SK-N-MC (cell line): ENCODE measurements around the gene PRSS22.
A peak's percentile ranks its signal among the peaks of the same experiment; 100 is the strongest.

Experiments used
- DNase-seq: peaks from one replicate; pipeline ENCODE4 v3.0.0-alpha.2; 2011; ENCODE audit warnings: low read depth, low spot score
- H3K27ac ChIP-seq: fragments of 200-600 bp; sonication (generic); 2 replicates; pipeline ENCODE4 v1.5.1; 2016; ENCODE audit warnings: mixed run types
- H3K36me3 ChIP-seq: fragments of 200-600 bp; sonication (generic); 2 replicates; pipeline ENCODE4 v1.6.1; 2017; ENCODE audit warnings: antibody characterized with exemption, low read length, mixed read lengths; ENCODE audit not compliant: insufficient read depth
- H3K4me3 ChIP-seq: fragments of 200-600 bp; sonication (generic); 2 replicates; pipeline ENCODE4 v1.5.1; 2016
- H3K9ac ChIP-seq: fragments of 200-600 bp; sonication (generic); 2 replicates; pipeline ENCODE4 v1.8.0; 2017; ENCODE audit warnings: mixed run types, mixed read lengths; ENCODE audit not compliant: insufficient read length
- H3K9me3 ChIP-seq: fragments of 200-600 bp; sonication (generic); 2 replicates; pipeline ENCODE4 v1.6.1; 2017; ENCODE audit warnings: low read depth, mild to moderate bottlenecking, antibody characterized with exemption, low read length, moderate library complexity, mixed read lengths
- EZH2 ChIP-seq: fragments of 200-600 bp; sonication (generic); IDR thresholded peaks from one replicate; pipeline ENCODE4 v1.6.1; 2017; ENCODE audit warnings: antibody characterized with exemption
- FOXP2 ChIP-seq: optimal IDR thresholded peaks from 2 replicates; pipeline ENCODE3; 2011; ENCODE audit warnings: mild to moderate bottlenecking, moderate library complexity; ENCODE audit not compliant: insufficient read depth; ENCODE audit errors: extremely low read length, control extremely low read depth
- POLR2AphosphoS5 ChIP-seq: IDR thresholded peaks from 2 replicates; pipeline ENCODE4 v1.6.1; 2012; ENCODE audit warnings: mild to moderate bottlenecking, low read depth, low read length, borderline replicate concordance

Gene PRSS22

GRCh38 chr16:2900526-2901075 is 42.6 kb upstream of the PRSS22 start:
- Histone ChIP-seq H3K36me3 (no peaks in the 10 kb centered on the region), H3K27ac (no peak overlapping the region), H3K4me3 (no peak overlapping the region), H3K9ac (no peak overlapping the region), H3K9me3 (no peaks in the 10 kb centered on the region)
- TF ChIP-seq POLR2AphosphoS5 (no peak), EZH2 (no peak), FOXP2 (no peak)
- no peak for DNase-seq

GRCh38 chr16:2899564-2900072 is 41.6 kb upstream of the PRSS22 start:
- Histone ChIP-seq H3K27ac (no peak overlapping the region), H3K36me3 (no peaks in the 10 kb centered on the region), H3K9me3 (no peaks in the 10 kb centered on the region), H3K9ac (no peak overlapping the region), H3K4me3 (no peak overlapping the region)
- TF ChIP-seq EZH2 (no peak), FOXP2 (no peak), POLR2AphosphoS5 (no peak)
- DNase-seq = no peak

GRCh38 chr16:2898831-2899563 is 41.0 kb upstream of the PRSS22 start:
- Histone ChIP-seq H3K36me3 (no peaks in the 10 kb centered on the region), H3K27ac (0 out of 2 replicates have a peak overlapping the region, but pooled peaks have one; percentile 46), H3K4me3 (no peak overlapping the region), H3K9ac (no peak overlapping the region), H3K9me3 (no peaks in the 10 kb centered on the region)
- TF ChIP-seq POLR2AphosphoS5 (no peak), FOXP2 (no peak), EZH2 (no peak)
- DNase-seq = no peak

- Histone ChIP-seq H3K36me3 (no peaks in the 10 kb centered on the region), H3K9me3 (no peaks in the 10 kb centered on the region), H3K27ac (no peak overlapping the region), H3K9ac (no peak overlapping the region), H3K4me3 (no peak overlapping the region)
- TF ChIP-seq FOXP2 = no peak
- TF ChIP-seq POLR2AphosphoS5 = no peak
- no peak for TF ChIP-seq EZH2
- no peak for DNase-seq
These were observed 39.1 kb upstream of the PRSS22 start for GRCh38 chr16:2897110-2897509.

GRCh38 chr16:2896480-2897010 is 38.6 kb upstream of the PRSS22 start:
- Histone ChIP-seq H3K36me3 (no peaks in the 10 kb centered on the region), H3K9ac (no peak overlapping the region), H3K4me3 (no peak overlapping the region)

GRCh38 chr16:2895813-2896212 is 37.8 kb upstream of the PRSS22 start:
- no peak for TF ChIP-seq POLR2AphosphoS5
- TF ChIP-seq EZH2 = no peak
- no peak for TF ChIP-seq FOXP2
- no peaks in the 10 kb centered on the region for H3K36me3 ChIP-seq
- no peak for DNase-seq

More at GRCh38 chr16:2896480-2897010, 38.6 kb upstream of the PRSS22 start:
- Histone ChIP-seq H3K27ac (no peak overlapping the region), H3K9me3 (no peaks in the 10 kb centered on the region)
- TF ChIP-seq FOXP2 (no peak), POLR2AphosphoS5 (no peak), EZH2 (no peak)
- no peak for DNase-seq

GRCh38 chr16:2894231-2894630 is 36.3 kb upstream of the PRSS22 start:
- Histone ChIP-seq H3K9ac (no peak overlapping the region), H3K27ac (no peak overlapping the region), H3K36me3 (no peaks in the 10 kb centered on the region), H3K9me3 (no peaks in the 10 kb centered on the region), H3K4me3 (no peak overlapping the region)
- TF ChIP-seq POLR2AphosphoS5 = no peak
- no peak for TF ChIP-seq FOXP2
- TF ChIP-seq EZH2 = no peak
- DNase-seq = no peak

More at GRCh38 chr16:2895813-2896212, 37.8 kb upstream of the PRSS22 start:
- no peak overlapping the region for H3K4me3 ChIP-seq
- no peaks in the 10 kb centered on the region for H3K9me3 ChIP-seq
- no peak overlapping the region for H3K27ac ChIP-seq
- H3K9ac ChIP-seq = no peak overlapping the region

GRCh38 chr16:2884041-2884451 is 26.1 kb upstream of the PRSS22 start:
- H3K9ac ChIP-seq = peak overlapping the region; percentile 91
- no peak for TF ChIP-seq EZH2
- TF ChIP-seq FOXP2 = no peak
- TF ChIP-seq POLR2AphosphoS5 = no peak
- peak overlapping the region; percentile 94 for H3K4me3 ChIP-seq
- H3K36me3 ChIP-seq = no peaks in the 10 kb centered on the region
- no peak for DNase-seq
- no peak overlapping the region for H3K27ac ChIP-seq
- H3K9me3 ChIP-seq = no peaks in the 10 kb centered on the region
